Measurements from ENCODE around the gene PRR14.
A peak's percentile ranks its signal among the peaks of the same experiment; 100 is the strongest.

Gene PRR14

GRCh38 chr16:30609002-30609925, 41.5 kb upstream of the PRR14 start:
- peak overlapping the region; percentile 97 for H3K27ac ChIP-seq
- TF ChIP-seq CTCF (conservative IDR thresholded peaks at IDR 0.05), result no peak

GRCh38 chr16:30609926-30610839, 40.6 kb upstream of the PRR14 start, which contains the start of gene ZNF689:
ZNF689 (minus strand) TSS chr16:30610389; CDS start chr16:30610041, 348 bp downstream.
- TF ChIP-seq CTCF (conservative IDR thresholded peaks at IDR 0.05), result no peak
- H3K27ac ChIP-seq, result peak within 1 kb of the TSS; percentile 97

GRCh38 chr16:30615358-30616091, 35.2 kb upstream of the PRR14 start:
- TF ChIP-seq CTCF (conservative IDR thresholded peaks at IDR 0.05), result no peak
- H3K27ac ChIP-seq, result peak overlapping the region; percentile 72

GRCh38 chr16:30619202-30619601, 31.6 kb upstream of the PRR14 start:
- no peak for TF ChIP-seq CTCF (conservative IDR thresholded peaks at IDR 0.05)

GRCh38 chr16:30619638-30620037, 31.1 kb upstream of the PRR14 start:
- no peak for TF ChIP-seq CTCF (conservative IDR thresholded peaks at IDR 0.05)
- H3K27ac ChIP-seq, result no peak overlapping the region

More at GRCh38 chr16:30619202-30619601, 31.6 kb upstream of the PRR14 start:
- H3K27ac ChIP-seq, result no peak overlapping the region

- no peak for TF ChIP-seq CTCF (conservative IDR thresholded peaks at IDR 0.05)
- H3K27ac ChIP-seq, result no peak overlapping the region
Observed at GRCh38 chr16:30620169-30620568, 30.6 kb upstream of the PRR14 start.
